H1 (cell line): ENCODE data around the gene CHST11. TPM values are rescaled to one million over a fixed set of nuclear protein-coding genes. Genes with fewer than 3 reads are reported as not detected.

Experiments
- CTCF ChIA-PET: fragments of 300-600 bp; sonication (Branson Sonifier 250); formaldehyde crosslinking; loops from one replicate; lab custom pipeline; 2021; ENCODE audit not compliant: partially characterized antibody; lab: Charles Lee
- POLR2A ChIA-PET: fragments of 300-600 bp; sonication (Branson Sonifier 250); formaldehyde crosslinking; loops from one replicate; lab custom pipeline; 2021; ENCODE audit warnings: inconsistent platforms; ENCODE audit not compliant: partially characterized antibody; lab: Charles Lee
- DNase-seq, 2 experiments: peaks; one replicate each; pipeline versions ENCODE4 v3.0.0 to v3.0.0-alpha.2; 2010 to 2022; ENCODE audit warnings: low spot score in 2 of 2, low read depth in 1 of 2, mixed read lengths in 1 of 2
- FAIRE-seq: peaks from 2 replicates; lab custom pipeline; 2011; peaks lifted over from hg19 to GRCh38; lab: Jason Lieb, UNC
- H2AFZ ChIP-seq: 2 replicates; pipeline ENCODE4 v1.8.1; 2012; ENCODE audit warnings: low read length, inconsistent platforms
- H2AK5ac ChIP-seq: 2 replicates; pipeline ENCODE4 v1.6.1; 2013; ENCODE audit warnings: low read depth, low read length
- H2BK120ac ChIP-seq: replicated peaks from 2 replicates; pipeline ENCODE3; 2013; ENCODE audit warnings: low read depth, low read length, inconsistent platforms
- H2BK12ac ChIP-seq: 2 replicates; pipeline ENCODE4 v1.6.1; 2013; ENCODE audit warnings: low read depth, low read length
- H2BK15ac ChIP-seq: 2 replicates; pipeline ENCODE4 v1.6.1; 2013; ENCODE audit warnings: low read length
- H2BK20ac ChIP-seq: 2 replicates; pipeline ENCODE4 v1.6.1; 2013; ENCODE audit warnings: low read length
- H2BK5ac ChIP-seq: 2 replicates; pipeline ENCODE4 v1.6.1; 2013; ENCODE audit warnings: low read depth, low read length
- H3K14ac ChIP-seq: 2 replicates; pipeline ENCODE4 v1.6.1; 2013; ENCODE audit warnings: inconsistent platforms; ENCODE audit not compliant: insufficient read length
- H3K18ac ChIP-seq: 2 replicates; pipeline ENCODE4 v1.6.1; 2013; ENCODE audit warnings: low read length; ENCODE audit errors: extremely low read depth
- H3K23ac ChIP-seq: 2 replicates; pipeline ENCODE4 v1.6.1; 2013; ENCODE audit warnings: inconsistent platforms; ENCODE audit not compliant: insufficient read length
- H3K23me2 ChIP-seq: 2 replicates; pipeline ENCODE4 v1.6.1; 2013; ENCODE audit warnings: low read depth, low read length
- H3K27ac ChIP-seq: 2 replicates; pipeline ENCODE4 v1.6.1; 2011; ENCODE audit warnings: low read depth, low read length, inconsistent platforms
- H3K27me3 ChIP-seq, 4 experiments: replicated peaks in 1 of 4; 1 replicate in 1 of 4; 2 replicates in 3 of 4; pipeline versions ENCODE4 v1.6.1 to v1.8.1; 2011 to 2013; ENCODE audit warnings: low read length in 3 of 4, mild to moderate bottlenecking in 3 of 4, inconsistent platforms in 2 of 4, mixed read lengths in 2 of 4, moderate library complexity in 1 of 4; ENCODE audit not compliant: control insufficient read depth in 3 of 4, insufficient read depth in 3 of 4; ENCODE audit errors: extremely low read depth in 1 of 4
- H3K36me3 ChIP-seq, 4 experiments: 2 replicates each; pipeline versions ENCODE4 v1.6.1 to v1.8.1; 2011 to 2013; ENCODE audit warnings: mild to moderate bottlenecking in 4 of 4, low read length in 3 of 4, moderate library complexity in 2 of 4, control low read depth in 1 of 4, inconsistent platforms in 1 of 4; ENCODE audit not compliant: insufficient read depth in 4 of 4, control insufficient read depth in 2 of 4
- H3K4ac ChIP-seq: replicated peaks from 2 replicates; pipeline ENCODE3; 2013; ENCODE audit warnings: low read length, low read depth, mixed read lengths, inconsistent platforms; ENCODE audit not compliant: insufficient read length
- H3K4me1 ChIP-seq, 4 experiments: replicated peaks in 1 of 4; 1 replicate in 1 of 4; 2 replicates in 3 of 4; pipeline versions ENCODE4 v1.6.1 to v1.8.1; 2011 to 2013; ENCODE audit warnings: low read length in 3 of 4, inconsistent platforms in 2 of 4, mixed read lengths in 1 of 4; ENCODE audit not compliant: insufficient read depth in 4 of 4, control insufficient read depth in 3 of 4
- H3K4me2 ChIP-seq, 2 experiments: 2 replicates each; pipeline versions ENCODE4 v1.6.1 to v1.8.1; 2011 to 2013; ENCODE audit warnings: low read depth in 2 of 2, low read length in 2 of 2, control low read depth in 1 of 2, inconsistent platforms in 1 of 2, mild to moderate bottlenecking in 1 of 2; ENCODE audit not compliant: insufficient read depth in 1 of 2
- H3K4me3 ChIP-seq, 4 experiments: fragments of 200-600, 300-600 bp in 1 of 4; sonication (generic), shearing (Covaris generic), sonication (Bioruptor Twin) in 1 of 4; 2 replicates each; pipeline versions ENCODE4 v1.5.1 to v1.8.1; 2011 to 2016; ENCODE audit warnings: low read length in 4 of 4, low read depth in 3 of 4, control low read depth in 2 of 4, inconsistent platforms in 2 of 4, mild to moderate bottlenecking in 2 of 4, mixed read lengths in 1 of 4, moderate library complexity in 1 of 4; ENCODE audit not compliant: insufficient read depth in 2 of 4; ENCODE audit errors: extremely low read depth in 1 of 4
- H3K56ac ChIP-seq: replicated peaks from 2 replicates; pipeline ENCODE3; 2013; ENCODE audit warnings: low read depth, mild to moderate bottlenecking, mixed read lengths, low read length, inconsistent platforms; ENCODE audit not compliant: insufficient read length
- H3K79me1 ChIP-seq: 2 replicates; pipeline ENCODE4 v1.6.1; 2013; ENCODE audit warnings: low read depth, low read length, control low read depth
- H3K79me2 ChIP-seq, 2 experiments: 2 replicates each; pipeline versions ENCODE4 v1.6.1 to v1.8.1; 2012 to 2013; ENCODE audit warnings: low read length in 2 of 2, mild to moderate bottlenecking in 2 of 2, inconsistent platforms in 1 of 2; ENCODE audit not compliant: insufficient read depth in 2 of 2, control insufficient read depth in 1 of 2
- H3K9ac ChIP-seq, 4 experiments: replicated peaks in 1 of 4; 1 replicate in 1 of 4; 2 replicates in 3 of 4; pipeline versions ENCODE4 v1.6.1 to v1.8.1; 2011 to 2013; ENCODE audit warnings: low read depth in 3 of 4, low read length in 3 of 4, control low read depth in 2 of 4, mild to moderate bottlenecking in 2 of 4, moderate library complexity in 2 of 4, inconsistent platforms in 1 of 4; ENCODE audit errors: extremely low read depth in 1 of 4
- H3K9me3 ChIP-seq, 2 experiments: 2 replicates each; pipeline versions ENCODE4 v1.6.1 to v1.8.1; 2012 to 2013; ENCODE audit warnings: mild to moderate bottlenecking in 2 of 2, moderate library complexity in 2 of 2, control low read depth in 1 of 2, inconsistent platforms in 1 of 2, low read depth in 1 of 2, low read length in 1 of 2, mixed read lengths in 1 of 2; ENCODE audit not compliant: insufficient read depth in 2 of 2
- H4K20me1 ChIP-seq, 2 experiments: replicated peaks in 1 of 2; 2 replicates each; pipeline versions ENCODE3 to v1.8.1; 2011 to 2013; ENCODE audit warnings: inconsistent platforms in 2 of 2, low read length in 2 of 2, mild to moderate bottlenecking in 1 of 2; ENCODE audit not compliant: insufficient read depth in 2 of 2, control insufficient read depth in 1 of 2
- H4K5ac ChIP-seq: 2 replicates; pipeline ENCODE4 v1.6.1; 2013; ENCODE audit warnings: low read length, low read depth, mixed read lengths, inconsistent platforms; ENCODE audit not compliant: insufficient read length
- H4K8ac ChIP-seq: 2 replicates; pipeline ENCODE4 v1.8.0; 2013; ENCODE audit warnings: mild to moderate bottlenecking, moderate library complexity, low read length, inconsistent platforms; ENCODE audit not compliant: insufficient read depth; ENCODE audit errors: extremely low read depth
- H4K91ac ChIP-seq: replicated peaks from 2 replicates; pipeline ENCODE3; 2013; ENCODE audit warnings: low read length, mixed read lengths, inconsistent platforms; ENCODE audit not compliant: insufficient read length
- ATF3 ChIP-seq: IDR thresholded peaks from 2 replicates; pipeline ENCODE4 v1.6.1; 2011; ENCODE audit warnings: low read depth, mild to moderate bottlenecking, low read length; ENCODE audit not compliant: insufficient read depth
- HDAC6 ChIP-seq: IDR thresholded peaks from one replicate; pipeline ENCODE4 v1.7.1; 2012; ENCODE audit warnings: low read depth, mild to moderate bottlenecking, inconsistent platforms, low read length, moderate library complexity
- SRF ChIP-seq: IDR thresholded peaks from 2 replicates; pipeline ENCODE4 v1.6.1; 2011; ENCODE audit warnings: mild to moderate bottlenecking, low read depth, low read length, moderate library complexity
- WGBS, 2 experiments: shearing (Covaris generic) in 1 of 2; methylation state at CpG; one replicate each; pipeline versions ENCODE4 v1.1.6 to v1.1.7; 2013 to 2015; ENCODE audit warnings: low lambda C conversion rate in 2 of 2, mixed read lengths in 2 of 2, inconsistent platforms in 1 of 2, low coverage in 1 of 2, missing lambda C conversion rate in 1 of 2; ENCODE audit not compliant: insufficient replicate concordance in 2 of 2, insufficient coverage in 1 of 2, insufficient read length in 1 of 2; ENCODE audit errors: extremely low coverage in 1 of 2, missing lambda C conversion rate in 1 of 2; 5-methylcytosine and 5-hydroxymethylcytosine counted together
- polyA plus RNA-seq, 7 experiments: library from polyadenylated mRNA; depleted of rRNA in 3 of 7; stranded (reverse) in 5 of 7; unstranded in 2 of 7; fragments of >200 nt in 5 of 7; fragments of 200-250 nt in 2 of 7; gene quantifications; 1 replicate in 5 of 7; 2 replicates in 1 of 7; 4 replicates in 1 of 7; pipeline versions ENCODE4 v1.2.1 to v1.2.3, GENCODE V29; 2011 to 2013; ENCODE audit warnings: missing spikeins in 2 of 7, mixed read lengths in 2 of 7
- total RNA-seq: library from RNA; stranded (reverse); fragmentation: NEBNext Ultra II Directional; extraction: Animal tissue kit (Norgen Biotek cat#: 25700); gene quantifications from 2 replicates; pipeline ENCODE4 v1.2.1, GENCODE V29; 2021

CHST11 gene
- total and polyA plus RNA-seq, 2 of the 8 experiments (the other 6 are each of a cell fraction or from before 2014, with no cell fraction given) = 14.4 to 20.8 TPM

GRCh38 chr12:104532636-104533035, 75.9 kb downstream of the CHST11 start:
- no peaks in the 10 kb centered on the region for H3K9me3 ChIP-seq
- CTCF ChIA-PET = no interaction called here
- peaks cover 0 to 14% (median 4%) of the 10 kb centered on the region in 4 experiments; a peak in 4 of 7 replicates for H3K4me1 ChIP-seq
- H2AFZ ChIP-seq = no peak overlapping the region
- no peak for FAIRE-seq
- H2BK15ac ChIP-seq = no peak overlapping the region
- no peak overlapping the region for H3K27ac ChIP-seq
- H3K23ac ChIP-seq = no peak overlapping the region
- H3K4ac ChIP-seq = no peak overlapping the region
- no peak overlapping the region for H3K4me2 ChIP-seq
- no peak overlapping the region for H2AK5ac ChIP-seq
- no peak overlapping the region for H4K5ac ChIP-seq
- no peak overlapping the region for H3K4me3 ChIP-seq
- H3K79me2 ChIP-seq = peaks cover 0 to 3% of the 10 kb centered on the region in 2 experiments; a peak in 1 of 4 replicates
- H2BK120ac ChIP-seq = no peak overlapping the region
- H3K79me1 ChIP-seq = peaks cover 2% of the 10 kb centered on the region
- H2BK20ac ChIP-seq = no peak overlapping the region
- no peak overlapping the region for H4K8ac ChIP-seq
- H3K23me2 ChIP-seq = no peaks in the 10 kb centered on the region
- H3K9ac ChIP-seq = no peak overlapping the region
- POLR2A ChIA-PET = no interaction called here
- H2BK5ac ChIP-seq = no peak overlapping the region
- H3K14ac ChIP-seq = no peak overlapping the region
- DNase-seq = no peak
- 82% methylated on average over 2 of the region's 2 CpGs; no CpG with 5 or more reads in 1 of the 2 experiments for WGBS, 2 experiments
- peaks cover 0 to 4% of the 10 kb centered on the region in 2 experiments for H4K20me1 ChIP-seq
- no peak overlapping the region for H4K91ac ChIP-seq
- H2BK12ac ChIP-seq = no peak overlapping the region
- no peak overlapping the region for H3K56ac ChIP-seq
- H3K27me3 ChIP-seq = no peaks in the 10 kb centered on the region
- H3K36me3 ChIP-seq = no peaks in the 10 kb centered on the region
- no peak overlapping the region for H3K18ac ChIP-seq
- TF ChIP-seq SRF (no peak), ATF3 (no peak), HDAC6 (no peak)
